ENCODE measurements around the gene ANKRD30A.
"Not testable (repeated sequence)": the region's sequence is repeated elsewhere in the genome, so short reads cannot be mapped to it uniquely, and the experiment has no call there.

The ANKRD30A gene, protein sequence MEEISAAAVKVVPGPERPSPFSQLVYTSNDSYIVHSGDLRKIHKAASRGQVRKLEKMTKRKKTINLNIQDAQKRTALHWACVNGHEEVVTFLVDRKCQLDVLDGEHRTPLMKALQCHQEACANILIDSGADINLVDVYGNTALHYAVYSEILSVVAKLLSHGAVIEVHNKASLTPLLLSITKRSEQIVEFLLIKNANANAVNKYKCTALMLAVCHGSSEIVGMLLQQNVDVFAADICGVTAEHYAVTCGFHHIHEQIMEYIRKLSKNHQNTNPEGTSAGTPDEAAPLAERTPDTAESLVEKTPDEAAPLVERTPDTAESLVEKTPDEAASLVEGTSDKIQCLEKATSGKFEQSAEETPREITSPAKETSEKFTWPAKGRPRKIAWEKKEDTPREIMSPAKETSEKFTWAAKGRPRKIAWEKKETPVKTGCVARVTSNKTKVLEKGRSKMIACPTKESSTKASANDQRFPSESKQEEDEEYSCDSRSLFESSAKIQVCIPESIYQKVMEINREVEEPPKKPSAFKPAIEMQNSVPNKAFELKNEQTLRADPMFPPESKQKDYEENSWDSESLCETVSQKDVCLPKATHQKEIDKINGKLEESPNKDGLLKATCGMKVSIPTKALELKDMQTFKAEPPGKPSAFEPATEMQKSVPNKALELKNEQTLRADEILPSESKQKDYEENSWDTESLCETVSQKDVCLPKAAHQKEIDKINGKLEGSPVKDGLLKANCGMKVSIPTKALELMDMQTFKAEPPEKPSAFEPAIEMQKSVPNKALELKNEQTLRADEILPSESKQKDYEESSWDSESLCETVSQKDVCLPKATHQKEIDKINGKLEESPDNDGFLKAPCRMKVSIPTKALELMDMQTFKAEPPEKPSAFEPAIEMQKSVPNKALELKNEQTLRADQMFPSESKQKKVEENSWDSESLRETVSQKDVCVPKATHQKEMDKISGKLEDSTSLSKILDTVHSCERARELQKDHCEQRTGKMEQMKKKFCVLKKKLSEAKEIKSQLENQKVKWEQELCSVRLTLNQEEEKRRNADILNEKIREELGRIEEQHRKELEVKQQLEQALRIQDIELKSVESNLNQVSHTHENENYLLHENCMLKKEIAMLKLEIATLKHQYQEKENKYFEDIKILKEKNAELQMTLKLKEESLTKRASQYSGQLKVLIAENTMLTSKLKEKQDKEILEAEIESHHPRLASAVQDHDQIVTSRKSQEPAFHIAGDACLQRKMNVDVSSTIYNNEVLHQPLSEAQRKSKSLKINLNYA (N-terminal part only)

GRCh38 chr10:37125191-37125732 lies at the start of gene ANKRD30A:
TSS of gene ANKRD30A (plus strand) at chr10:37125598. CDS start at chr10:37125788, 190 bp downstream.
- intact Hi-C loops (cut with DNase I), result no loop called here

GRCh38 chr10:37076083-37076482 lies 49.3 kb upstream of the ANKRD30A start:
- intact Hi-C loops (cut with DNase I); DNase-seq: not testable (repeated sequence)

More at GRCh38 chr10:37125191-37125732, at the start of gene ANKRD30A:
- DNase-seq, result no peak

- DNase-seq, result no peak
- intact Hi-C loops (cut with DNase I), result no loop called here
Observed at GRCh38 chr10:37095792-37096573, 29.4 kb upstream of the ANKRD30A start.

GRCh38 chr10:37101261-37101660 lies 24.1 kb upstream of the ANKRD30A start:
- DNase-seq, result no peak
- intact Hi-C loops (cut with DNase I), result no loop called here

- intact Hi-C loops (cut with DNase I), result no loop called here
- DNase-seq, result no peak
Observed at GRCh38 chr10:37109000-37109399, 16.4 kb upstream of the ANKRD30A start.

- intact Hi-C loops (cut with DNase I), result no loop called here
Observed at GRCh38 chr10:37124532-37124931, 866 bp upstream of the ANKRD30A start.

DNA sequence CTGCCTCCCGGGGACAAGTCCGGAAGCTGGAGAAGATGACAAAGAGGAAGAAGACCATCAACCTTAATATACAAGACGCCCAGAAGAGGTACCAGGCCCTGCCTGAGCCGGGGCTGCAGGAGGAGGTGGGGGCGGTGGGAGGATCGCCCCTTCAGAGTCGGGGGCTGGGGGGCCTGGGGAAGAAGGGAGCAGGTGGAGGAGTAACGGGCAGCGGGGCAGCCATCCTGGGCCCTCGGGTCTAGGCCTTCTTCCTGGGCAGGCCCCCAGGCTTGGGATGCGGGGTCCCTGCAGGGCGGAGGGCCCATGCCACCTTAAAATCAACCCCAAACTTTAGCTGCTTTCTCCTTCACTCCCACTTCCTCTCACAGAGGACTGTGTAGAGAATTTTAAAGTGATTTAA lies 523 bp downstream of the ANKRD30A start:
- DNase-seq, result no peak
- intact Hi-C loops (cut with DNase I), result no loop called here

More at GRCh38 chr10:37124532-37124931, 866 bp upstream of the ANKRD30A start:
- DNase-seq, result no peak

GRCh38 chr10:37146443-37146842 lies 21.0 kb downstream of the ANKRD30A start:
- intact Hi-C loops (cut with DNase I), result no loop called here

GRCh38 chr10:37162430-37162829 lies 37.0 kb downstream of the ANKRD30A start:
- intact Hi-C loops (cut with DNase I); DNase-seq: not testable (repeated sequence)

More at GRCh38 chr10:37146443-37146842, 21.0 kb downstream of the ANKRD30A start:
- no peak for DNase-seq

DNA sequence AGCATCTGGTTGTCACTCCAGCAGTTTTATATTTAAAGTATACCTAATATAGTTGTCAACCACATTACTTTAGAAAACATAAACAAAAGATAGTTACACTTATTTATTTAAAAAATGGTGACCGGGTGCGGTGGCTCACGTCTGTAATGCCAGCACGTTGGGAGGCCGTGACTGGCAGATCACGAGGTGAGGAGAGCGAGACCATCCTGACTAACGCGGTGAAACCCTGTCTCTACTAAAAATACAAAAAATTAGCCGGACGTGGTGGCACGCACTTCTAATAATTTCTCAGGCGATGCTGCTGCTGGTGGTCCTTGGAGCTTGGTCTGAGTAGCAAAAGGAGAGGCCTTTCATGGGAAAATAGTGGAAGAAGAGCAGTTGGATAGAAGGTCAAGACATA lies 46.5 kb downstream of the ANKRD30A start:
- peak in 1 of 42 donors; percentile 46 for DNase-seq
- intact Hi-C loops (cut with DNase I), result not testable (repeated sequence)

DNA sequence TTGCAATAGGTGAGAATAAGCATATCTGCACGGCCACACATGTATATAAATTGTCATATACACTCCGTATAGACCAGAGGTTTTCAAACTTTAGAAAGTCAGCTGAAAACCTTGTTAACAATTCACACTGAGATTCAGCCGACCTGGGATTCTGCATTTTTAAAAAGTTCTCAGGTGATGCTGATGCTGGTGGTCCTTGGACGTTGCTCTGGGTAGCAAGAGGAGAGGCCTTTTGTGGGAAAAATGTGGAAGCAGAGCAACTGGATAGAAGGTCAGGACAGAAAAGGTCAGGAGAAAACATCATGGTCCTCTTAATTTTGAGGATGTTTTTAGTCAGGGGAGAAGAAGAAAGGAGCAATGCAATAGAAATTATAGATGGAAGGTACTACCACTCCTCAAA lies 52.9 kb downstream of the ANKRD30A start:
- intact Hi-C loops (cut with DNase I); DNase-seq: not testable (repeated sequence)

DNA sequence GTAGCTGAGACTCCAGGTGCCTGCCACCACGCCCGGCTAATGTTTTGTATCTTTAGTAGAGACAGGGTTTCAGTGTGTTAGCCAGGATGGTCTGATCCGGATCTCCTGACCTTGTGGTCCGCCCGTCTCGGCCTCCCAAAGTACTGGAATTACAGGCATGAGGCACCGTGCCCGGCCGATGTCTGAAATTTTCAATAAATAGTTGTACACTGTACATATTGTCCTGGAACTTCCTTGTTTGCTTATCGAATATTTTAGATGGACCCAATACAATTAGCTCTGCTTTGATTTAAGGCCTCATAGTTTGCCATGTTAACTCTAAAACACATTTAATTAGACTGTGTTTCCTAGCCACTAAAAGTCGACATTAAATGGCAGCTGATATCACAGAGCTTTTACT lies 57.3 kb downstream of the ANKRD30A start:
- intact Hi-C loops (cut with DNase I); DNase-seq: not testable (repeated sequence)

GRCh38 chr10:37206132-37206531 lies 80.7 kb downstream of the ANKRD30A start:
- DNase-seq, result no peak
- intact Hi-C loops (cut with DNase I), result no loop called here

DNA sequence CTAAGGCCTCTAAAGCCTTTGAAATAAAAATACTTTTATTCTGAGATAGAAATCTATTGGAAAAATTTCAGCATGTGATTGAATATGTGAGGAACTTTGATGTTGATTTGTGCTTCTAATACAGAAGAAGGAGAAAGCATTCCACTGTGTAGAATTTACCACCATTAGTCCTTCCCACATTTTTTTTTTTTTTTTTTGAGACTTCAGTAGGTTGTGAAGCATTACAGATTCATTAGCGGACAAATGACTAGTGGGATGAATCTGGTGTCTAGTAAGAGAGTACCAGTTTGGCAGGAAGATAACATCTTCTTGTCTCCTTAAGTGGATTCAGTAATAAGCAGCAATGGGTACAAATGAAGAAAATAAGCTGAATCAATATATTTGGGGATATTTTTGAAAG lies 95.5 kb downstream of the ANKRD30A start:
- intact Hi-C loops (cut with DNase I), result no loop called here
- DNase-seq, result no peak

GRCh38 chr10:37222046-37222445 lies 96.6 kb downstream of the ANKRD30A start:
- peak in 36 of 42 donors; percentile 1 to 70 (median 30) for DNase-seq
- intact Hi-C loops (cut with DNase I), result no loop called here

GRCh38 chr10:37225163-37225562 lies 99.8 kb downstream of the ANKRD30A start:
- intact Hi-C loops (cut with DNase I), result no loop called here
- DNase-seq, result no peak

DNA sequence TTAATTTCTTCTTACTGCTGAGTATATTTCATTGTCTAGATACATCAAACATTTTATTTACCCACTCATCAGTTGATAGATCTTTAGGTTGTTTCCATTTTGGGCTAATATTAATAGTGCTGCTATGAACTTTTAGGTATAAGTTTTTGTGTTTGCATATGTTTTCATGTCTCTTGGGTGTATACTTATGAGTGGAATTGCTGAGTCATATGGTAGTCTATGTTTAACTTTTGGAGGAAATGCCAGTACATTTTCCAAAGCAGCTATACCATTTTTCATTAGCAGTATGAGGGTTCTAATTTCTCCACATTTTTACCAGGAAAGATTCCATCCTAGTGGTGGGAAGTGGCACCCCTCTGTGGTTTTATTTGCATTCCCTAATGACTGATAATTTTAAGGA lies 101.1 kb downstream of the ANKRD30A start:
- DNase-seq, result no peak
- intact Hi-C loops (cut with DNase I), result no loop called here

DNA sequence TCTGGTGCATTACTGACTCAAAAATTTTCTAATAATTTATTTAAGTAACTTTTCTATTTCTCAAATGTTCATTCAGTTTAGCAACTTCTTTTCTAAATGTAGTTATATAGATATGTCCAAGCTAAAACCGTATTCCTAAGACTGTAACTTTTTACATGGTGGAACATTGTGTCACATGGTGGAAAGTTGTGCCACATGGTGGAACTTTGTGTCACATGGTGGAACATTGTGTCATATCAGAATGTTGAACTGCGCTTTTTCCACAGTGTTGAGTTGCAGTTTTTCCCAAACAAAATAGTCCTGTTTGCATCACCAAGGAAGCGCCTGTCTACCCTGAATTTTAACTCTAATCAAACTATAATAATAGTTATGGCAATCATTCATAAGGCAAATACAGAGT lies 109.3 kb downstream of the ANKRD30A start:
- intact Hi-C loops (cut with DNase I), result no loop called here
- no peak for DNase-seq
